Stimulated activated CD8-positive, alpha-beta memory T cell treated with anti-CD3 and anti-CD28 coated beads, Interleukin-7, amount 100 ng/mL, for 1 hour (primary cell): ENCODE results near the gene ZNF423.

ENCODE experiments used
- DNase-seq, 2 donors: peaks; one replicate each; pipeline ENCODE4 v3.0.0-alpha.2; 2020; ENCODE audit warnings: low read depth in 2 of 2

Gene ZNF423

GRCh38 chr16:49826515-49826914, 29.4 kb downstream of the ZNF423 start:
- no peak for DNase-seq

GRCh38 chr16:49825041-49825440, 30.9 kb downstream of the ZNF423 start:
- DNase-seq = no peak

DNA sequence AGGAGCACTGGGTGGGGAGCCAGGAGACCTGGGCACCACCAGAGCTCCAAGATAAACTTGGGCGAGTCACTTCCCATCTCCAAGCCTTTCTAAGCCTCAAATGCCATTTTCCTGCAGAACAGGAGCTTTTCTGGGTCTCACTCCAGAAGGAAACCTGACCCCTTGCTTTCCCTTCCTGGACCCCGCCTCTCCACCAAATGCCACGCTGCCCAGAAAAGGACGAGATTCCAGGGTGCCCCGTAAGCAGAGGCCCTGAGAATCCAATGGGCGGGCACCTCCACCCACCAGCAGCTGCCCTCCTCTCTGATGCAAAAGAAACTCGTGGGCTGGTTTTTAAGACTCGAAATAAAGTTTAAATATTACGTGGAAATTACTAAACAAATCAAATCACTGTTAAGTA, 31.3 kb downstream of the ZNF423 start:
- no peak for DNase-seq

DNA sequence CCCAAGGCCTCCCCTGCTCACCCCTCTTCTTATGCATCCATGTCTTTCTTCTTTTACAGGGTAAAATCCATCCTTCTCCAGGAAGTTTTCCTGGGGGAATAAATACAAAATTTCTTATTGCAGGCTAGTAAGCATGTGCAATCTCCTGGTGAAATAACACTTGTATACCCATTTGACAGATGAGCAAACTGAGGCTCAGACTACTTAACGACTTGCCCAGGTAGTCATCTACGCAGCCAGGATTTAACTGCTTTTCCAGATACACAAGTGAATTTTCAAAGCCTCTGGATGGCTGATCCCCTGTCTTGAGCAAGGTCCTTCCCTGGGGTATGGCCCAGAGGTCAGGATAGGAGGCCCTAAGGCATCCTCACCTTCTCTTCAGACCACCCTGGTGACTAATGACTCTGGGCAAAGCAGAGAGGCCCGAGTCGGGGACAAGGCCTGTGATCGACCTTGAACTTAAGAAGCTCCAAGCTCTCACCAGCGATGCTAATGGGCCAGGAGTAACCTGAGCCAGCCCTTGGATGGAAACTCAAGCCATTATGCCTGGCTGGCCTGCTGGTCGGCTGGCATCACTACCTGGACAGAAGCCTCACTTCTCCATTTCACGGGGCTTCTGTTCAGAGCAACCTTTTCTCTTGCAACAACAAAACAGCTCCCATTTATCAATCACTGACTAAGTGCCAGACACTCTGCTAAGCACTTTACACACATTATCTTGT, 33.1 kb downstream of the ZNF423 start:
- DNase-seq = no peak

- no peak for DNase-seq
These were observed 34.2 kb downstream of the ZNF423 start for GRCh38 chr16:49821614-49822282.

- no peak for DNase-seq
These were observed 34.8 kb downstream of the ZNF423 start for GRCh38 chr16:49821156-49821555.

DNA sequence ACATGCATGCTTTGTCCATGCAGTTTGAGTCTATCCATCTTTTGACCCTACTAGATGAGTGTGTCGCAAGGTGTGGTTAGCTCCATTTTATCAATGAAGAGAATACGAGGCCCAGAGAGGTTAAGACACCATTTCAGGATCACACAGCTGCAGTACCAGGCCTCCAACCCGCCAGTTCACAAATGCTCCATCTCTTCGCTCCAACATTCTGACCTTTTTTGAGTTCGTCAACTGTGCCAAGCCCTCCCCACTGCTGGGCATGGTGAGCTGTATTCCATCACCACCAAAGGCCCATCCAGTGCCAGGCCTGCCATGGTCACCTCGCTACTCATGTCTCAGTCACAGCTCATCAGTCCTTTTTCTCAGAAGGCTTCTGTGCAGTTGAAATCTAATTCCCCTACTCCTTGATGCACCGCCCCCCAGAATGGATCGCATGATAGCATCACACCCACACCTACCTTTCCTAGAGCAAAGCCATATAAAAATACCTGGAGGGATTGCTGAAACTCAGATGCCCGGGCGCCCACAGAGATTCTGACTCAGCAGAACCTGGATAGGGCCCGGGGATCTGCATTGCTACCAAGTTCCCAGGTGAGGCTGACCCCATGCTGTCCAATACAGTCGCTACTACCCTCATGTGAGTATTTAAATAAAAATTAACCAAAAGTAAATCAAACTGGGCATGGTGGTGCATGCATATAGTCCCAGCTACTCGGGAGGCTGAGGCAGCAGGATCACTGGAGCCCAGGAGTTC, 38.0 kb downstream of the ZNF423 start:
- DNase-seq = no peak

DNA sequence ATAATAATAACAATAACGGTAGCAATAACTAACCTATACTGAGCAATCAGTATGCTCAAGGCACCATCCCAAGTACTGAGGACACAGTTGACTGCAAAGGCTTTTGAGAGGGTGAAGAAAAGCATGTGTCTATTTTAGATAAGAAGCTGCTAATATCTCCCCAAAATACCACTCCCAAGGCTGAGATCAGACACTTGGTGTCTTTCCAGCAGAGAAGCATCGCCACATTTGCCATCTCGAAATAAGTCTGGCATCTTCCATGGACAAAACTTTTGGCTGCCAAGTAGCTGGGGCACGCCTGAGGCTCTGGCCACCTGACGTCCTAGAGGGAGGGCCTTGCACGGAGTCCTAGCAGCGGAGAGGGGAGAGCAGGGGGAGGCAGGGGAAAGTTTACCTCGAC, 39.0 kb downstream of the ZNF423 start:
- no peak for DNase-seq

DNA sequence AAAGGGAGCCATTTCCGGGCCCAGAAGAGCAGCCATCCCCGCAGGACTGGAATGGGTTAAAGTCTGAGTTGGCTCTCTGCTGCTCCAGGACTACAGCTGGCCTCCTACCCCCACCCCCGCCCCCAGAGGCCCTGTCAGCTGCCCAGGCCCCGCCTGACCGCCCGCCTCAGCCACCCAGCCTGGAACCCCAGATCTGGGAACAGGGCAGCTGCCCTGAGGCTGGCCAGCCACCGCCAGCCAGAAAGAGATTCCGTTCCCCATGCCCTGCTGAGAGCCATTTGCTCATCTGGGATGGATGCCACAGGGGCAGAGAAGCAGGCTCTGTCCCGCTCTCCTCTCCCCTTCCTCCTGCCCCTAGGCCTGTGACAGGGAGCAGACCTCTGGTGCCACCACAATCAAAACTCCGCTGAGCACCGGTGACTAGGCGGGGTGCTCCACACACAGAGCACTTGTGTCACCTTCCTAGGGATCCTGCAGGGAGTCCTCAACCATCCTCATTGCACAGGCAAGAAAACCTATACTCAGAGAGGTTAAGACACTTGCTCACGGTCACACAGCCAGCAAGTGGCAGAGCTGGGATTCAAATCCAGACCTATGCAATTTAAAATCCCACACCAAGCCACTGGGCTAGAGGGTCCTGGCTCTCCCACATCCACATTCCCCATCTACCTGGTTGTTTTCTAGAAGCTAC, 44.1 kb downstream of the ZNF423 start:
- DNase-seq = no peak

DNA sequence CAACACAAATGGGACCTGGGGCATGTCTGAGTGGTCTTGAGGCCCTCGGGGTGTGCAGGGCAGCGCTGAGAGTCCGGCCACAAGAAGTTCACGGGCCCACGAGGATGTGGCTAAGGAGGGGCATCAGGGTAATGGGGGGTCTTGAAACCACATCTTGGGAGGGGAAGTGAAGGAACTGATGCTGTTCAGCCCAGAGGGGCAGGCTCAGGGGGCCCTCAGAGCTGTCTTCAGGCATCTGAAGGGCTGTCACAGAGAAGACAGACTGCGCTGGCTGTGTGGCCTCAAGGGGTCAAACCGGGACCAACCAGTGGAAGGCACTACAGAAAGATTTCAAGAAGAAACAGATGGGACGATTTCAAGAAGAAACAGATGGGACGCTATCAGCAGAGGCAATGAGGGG, 45.1 kb downstream of the ZNF423 start:
- no peak for DNase-seq

- no peak for DNase-seq
These were observed 46.4 kb downstream of the ZNF423 start for GRCh38 chr16:49809561-49809960.

GRCh38 chr16:49809062-49809461, 46.9 kb downstream of the ZNF423 start:
- DNase-seq = no peak

- no peak for DNase-seq
These were observed 49.5 kb downstream of the ZNF423 start for GRCh38 chr16:49806446-49806845.

DNA sequence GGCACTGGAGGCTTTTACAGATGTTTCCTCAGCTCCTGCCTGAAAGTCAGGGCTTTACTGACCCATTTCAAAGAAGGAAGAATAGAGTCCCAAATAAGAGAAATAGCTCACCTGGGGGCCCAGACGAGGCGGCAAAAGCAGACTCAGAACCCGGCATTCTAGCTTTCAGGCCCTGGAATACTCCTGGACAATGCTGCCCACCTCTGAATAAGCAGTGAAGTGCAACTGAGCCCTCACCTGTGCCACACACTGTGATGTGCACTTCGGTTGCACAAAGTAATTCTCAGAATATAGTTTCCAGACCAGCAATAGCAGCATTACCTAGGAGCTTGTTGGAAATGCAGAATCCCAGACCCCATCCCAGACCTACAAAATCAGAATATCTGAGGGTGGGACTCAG, 54.6 kb downstream of the ZNF423 start:
- no peak for DNase-seq

DNA sequence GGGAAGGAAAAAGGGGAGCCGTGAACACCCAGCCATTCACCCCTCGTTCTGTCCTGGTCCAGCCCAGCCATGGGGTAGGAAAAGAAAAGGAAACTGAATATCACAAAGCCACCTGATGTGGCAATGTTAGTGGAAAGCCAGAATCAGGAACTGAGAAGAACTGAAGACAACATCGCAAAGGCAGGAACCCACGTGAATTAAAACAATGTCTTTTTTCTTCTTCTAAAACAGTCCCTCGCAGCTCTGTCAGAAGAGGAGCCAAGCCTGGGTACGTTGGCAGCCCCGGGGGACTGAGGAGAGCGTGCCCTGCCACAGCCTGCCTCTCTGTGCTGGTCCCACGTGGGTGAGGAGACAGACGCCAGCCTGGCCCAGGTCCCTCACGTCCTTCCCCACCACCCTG, 55.0 kb downstream of the ZNF423 start:
- no peak for DNase-seq

DNA sequence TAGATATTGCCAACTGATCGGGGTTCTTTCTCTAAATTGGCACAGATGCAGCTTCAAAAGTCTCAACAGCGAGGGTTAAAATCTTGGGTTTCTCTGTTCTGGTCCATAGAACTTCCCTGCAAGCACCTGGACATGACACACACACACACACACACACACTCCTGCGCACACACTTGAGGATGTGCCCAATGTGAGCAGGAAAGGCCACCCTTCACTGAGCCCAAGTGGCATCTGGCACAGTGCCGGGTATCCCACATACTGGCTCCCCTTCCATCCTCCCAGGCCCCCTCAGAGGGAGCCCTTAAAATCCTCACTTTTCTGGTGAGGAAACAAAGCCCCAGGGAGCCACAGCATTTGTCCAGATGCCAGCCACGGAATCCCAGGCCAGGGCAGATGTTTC, 55.5 kb downstream of the ZNF423 start:
- no peak for DNase-seq

GRCh38 chr16:49799172-49799571, 56.7 kb downstream of the ZNF423 start:
- DNase-seq = no peak

- no peak for DNase-seq
These were observed 60.4 kb downstream of the ZNF423 start for GRCh38 chr16:49795513-49795912.

DNA sequence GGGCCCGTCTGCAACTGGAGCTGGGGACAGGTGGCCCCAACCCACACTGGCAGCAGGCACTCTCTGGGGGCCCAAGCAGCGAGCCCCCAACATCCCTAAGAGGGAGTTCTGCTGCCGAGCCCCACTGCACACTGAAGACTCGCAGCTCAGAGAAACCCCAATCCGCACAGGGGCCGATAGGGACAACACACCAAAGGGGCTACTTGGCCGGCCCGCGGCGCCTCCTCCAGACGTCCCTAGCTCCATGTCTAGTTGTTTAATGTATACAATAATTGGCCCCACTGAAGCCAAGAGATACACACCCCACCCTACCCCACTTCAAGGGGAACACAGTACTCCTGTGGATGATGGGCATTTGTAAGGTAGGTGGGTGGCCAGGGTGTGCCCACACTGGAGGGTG, 62.7 kb downstream of the ZNF423 start:
- no peak for DNase-seq

GRCh38 chr16:49789616-49790015, 66.3 kb downstream of the ZNF423 start:
- no peak for DNase-seq

DNA sequence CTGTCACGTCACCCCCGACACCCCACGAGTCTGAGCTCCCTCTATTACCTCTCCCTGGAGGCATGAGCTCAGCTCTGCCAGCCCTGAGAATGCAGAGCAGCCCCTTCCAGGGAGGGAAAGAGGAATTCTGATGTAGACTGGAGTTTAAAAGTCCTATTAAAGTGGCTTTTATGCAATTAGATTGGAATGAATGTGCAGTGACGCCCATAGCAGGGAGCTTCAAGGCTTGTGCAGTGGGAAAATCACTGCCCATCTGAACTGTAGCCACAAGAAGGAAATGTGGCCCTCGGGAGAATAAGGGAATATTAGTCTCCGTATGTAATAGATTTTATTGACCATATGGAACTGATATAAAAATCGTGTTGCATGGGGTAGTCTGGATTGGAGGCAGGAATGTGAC, 66.9 kb downstream of the ZNF423 start:
- no peak for DNase-seq

DNA sequence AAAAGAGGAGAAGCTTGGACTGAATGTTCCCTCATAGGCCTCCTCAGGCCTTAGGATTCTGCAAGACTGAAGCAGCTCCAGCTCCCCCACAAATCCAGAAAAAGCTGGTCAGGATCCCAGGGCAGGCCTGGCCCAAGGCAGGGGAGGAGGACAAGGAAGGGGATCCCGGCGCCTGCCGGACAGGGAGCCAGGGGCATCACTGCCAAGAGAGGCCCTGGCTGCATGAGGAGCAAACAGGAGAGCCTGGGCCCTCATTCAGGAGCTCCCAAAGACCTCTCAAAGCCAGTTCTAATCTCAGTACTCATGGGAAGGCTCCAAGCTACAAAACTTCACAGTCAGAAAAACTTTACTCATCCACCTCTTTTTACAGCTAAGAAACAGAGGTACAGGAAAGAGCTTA, 67.3 kb downstream of the ZNF423 start:
- DNase-seq = no peak
